RWPE2 (cell line): ENCODE measurements around the gene MCF2L.

Source experiments
- ATAC-seq: fragments of 200-7000 bp; cut with Tn5 transposase; 3 replicates; pipeline ENCODE4 v1.9.1; 2021; ENCODE audit warnings: low read depth
- DNase-seq: peaks from one replicate; pipeline ENCODE4 v3.0.0-alpha.2; 2020; ENCODE audit warnings: low spot score
- H3K27ac ChIP-seq: fragments of 450-650 bp; 2 replicates; pipeline ENCODE4 v1.5.1; 2017; ENCODE audit warnings: mild to moderate bottlenecking; ENCODE audit not compliant: poor library complexity, severe bottlenecking
- H3K27me3 ChIP-seq: fragments of 250-450 bp; sonication (Bioruptor Pico); 2 replicates; pipeline ENCODE4 v1.5.1; 2021; ENCODE audit warnings: mild to moderate bottlenecking, moderate library complexity; ENCODE audit not compliant: insufficient read depth, poor library complexity, severe bottlenecking
- H3K36me3 ChIP-seq: fragments of 250-450 bp; sonication (Bioruptor Pico); 2 replicates; pipeline ENCODE4 v1.5.1; 2020; ENCODE audit warnings: low read depth, mild to moderate bottlenecking, moderate library complexity
- H3K4me1 ChIP-seq: fragments of 250-450 bp; sonication (Bioruptor Pico); 2 replicates; pipeline ENCODE4 v1.5.1; 2021; ENCODE audit warnings: mild to moderate bottlenecking, moderate library complexity; ENCODE audit not compliant: insufficient read depth, poor library complexity, severe bottlenecking
- H3K4me3 ChIP-seq: fragments of 250-450 bp; sonication (Bioruptor Pico); 2 replicates; pipeline ENCODE4 v1.5.1; 2021; ENCODE audit warnings: mild to moderate bottlenecking, moderate library complexity; ENCODE audit not compliant: severe bottlenecking
- H3K9me3 ChIP-seq: fragments of 250-450 bp; sonication (Bioruptor Pico); 2 replicates; pipeline ENCODE4 v1.5.1; 2021; ENCODE audit warnings: mild to moderate bottlenecking, moderate library complexity; ENCODE audit not compliant: severe bottlenecking
- TF ChIP-seq, protein P1 (sequence below): fragments of 450-650 bp; IDR thresholded peaks from one replicate; pipeline ENCODE4 v1.5.1; 2017; ENCODE audit warnings: mild to moderate bottlenecking, moderate library complexity; ENCODE audit not compliant: poor library complexity, severe bottlenecking

The MCF2L gene

DNA sequence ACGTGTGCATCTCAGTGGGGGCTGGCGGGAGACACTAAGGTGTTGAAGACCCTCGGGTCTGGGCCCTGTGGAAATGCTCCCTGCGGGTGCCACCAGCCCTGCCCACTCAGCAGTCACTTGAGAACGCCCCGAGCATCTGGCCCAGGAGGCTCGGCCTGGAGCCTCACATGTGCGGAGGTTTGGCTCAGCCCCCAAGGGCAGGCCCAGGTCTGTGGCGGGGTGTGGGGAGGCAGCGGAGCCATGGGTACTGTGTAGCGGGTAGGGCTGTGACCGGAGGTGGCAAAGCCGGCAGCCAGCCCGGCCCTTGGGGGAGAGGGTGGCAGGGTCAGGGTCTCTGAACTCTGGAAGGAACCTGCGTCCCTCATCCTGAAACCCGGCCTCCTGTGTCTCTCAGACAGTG is 37.6 kb downstream of the MCF2L start:
- no peaks in the 10 kb centered on the region for H3K9me3 ChIP-seq
- peaks cover 11% of the 10 kb centered on the region for H3K27me3 ChIP-seq
- ATAC-seq (no peak), DNase-seq (no peak)
- TF ChIP-seq, protein P1, sequence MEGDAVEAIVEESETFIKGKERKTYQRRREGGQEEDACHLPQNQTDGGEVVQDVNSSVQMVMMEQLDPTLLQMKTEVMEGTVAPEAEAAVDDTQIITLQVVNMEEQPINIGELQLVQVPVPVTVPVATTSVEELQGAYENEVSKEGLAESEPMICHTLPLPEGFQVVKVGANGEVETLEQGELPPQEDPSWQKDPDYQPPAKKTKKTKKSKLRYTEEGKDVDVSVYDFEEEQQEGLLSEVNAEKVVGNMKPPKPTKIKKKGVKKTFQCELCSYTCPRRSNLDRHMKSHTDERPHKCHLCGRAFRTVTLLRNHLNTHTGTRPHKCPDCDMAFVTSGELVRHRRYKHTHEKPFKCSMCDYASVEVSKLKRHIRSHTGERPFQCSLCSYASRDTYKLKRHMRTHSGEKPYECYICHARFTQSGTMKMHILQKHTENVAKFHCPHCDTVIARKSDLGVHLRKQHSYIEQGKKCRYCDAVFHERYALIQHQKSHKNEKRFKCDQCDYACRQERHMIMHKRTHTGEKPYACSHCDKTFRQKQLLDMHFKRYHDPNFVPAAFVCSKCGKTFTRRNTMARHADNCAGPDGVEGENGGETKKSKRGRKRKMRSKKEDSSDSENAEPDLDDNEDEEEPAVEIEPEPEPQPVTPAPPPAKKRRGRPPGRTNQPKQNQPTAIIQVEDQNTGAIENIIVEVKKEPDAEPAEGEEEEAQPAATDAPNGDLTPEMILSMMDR, result no peak
- H3K36me3 ChIP-seq, result no peaks in the 10 kb centered on the region
- no peaks in the 10 kb centered on the region for H3K4me1 ChIP-seq
- no peak overlapping the region for H3K27ac ChIP-seq
- H3K4me3 ChIP-seq, result no peak overlapping the region

DNA sequence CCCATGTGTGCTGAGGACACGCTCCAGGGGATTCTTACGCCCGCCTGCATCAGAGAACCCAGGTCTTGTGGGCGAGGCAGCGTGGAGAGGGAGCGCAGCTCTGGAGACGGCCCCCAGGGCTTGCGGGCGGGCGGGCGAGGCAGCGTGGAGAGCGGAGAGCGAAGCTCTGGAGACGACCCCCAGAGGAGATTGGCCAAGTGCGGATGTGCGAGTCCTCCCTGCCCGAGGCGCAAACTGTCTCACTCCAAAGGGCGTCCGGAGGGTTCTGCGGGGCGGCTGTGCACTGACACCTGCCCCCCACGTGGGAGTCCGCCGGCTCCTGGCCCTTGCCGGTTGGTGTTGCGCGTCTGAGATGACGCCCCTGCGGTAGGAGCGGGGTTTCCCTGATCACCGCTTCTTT is 39.8 kb downstream of the MCF2L start:
- H3K27me3 ChIP-seq, result no peaks in the 10 kb centered on the region

DNA sequence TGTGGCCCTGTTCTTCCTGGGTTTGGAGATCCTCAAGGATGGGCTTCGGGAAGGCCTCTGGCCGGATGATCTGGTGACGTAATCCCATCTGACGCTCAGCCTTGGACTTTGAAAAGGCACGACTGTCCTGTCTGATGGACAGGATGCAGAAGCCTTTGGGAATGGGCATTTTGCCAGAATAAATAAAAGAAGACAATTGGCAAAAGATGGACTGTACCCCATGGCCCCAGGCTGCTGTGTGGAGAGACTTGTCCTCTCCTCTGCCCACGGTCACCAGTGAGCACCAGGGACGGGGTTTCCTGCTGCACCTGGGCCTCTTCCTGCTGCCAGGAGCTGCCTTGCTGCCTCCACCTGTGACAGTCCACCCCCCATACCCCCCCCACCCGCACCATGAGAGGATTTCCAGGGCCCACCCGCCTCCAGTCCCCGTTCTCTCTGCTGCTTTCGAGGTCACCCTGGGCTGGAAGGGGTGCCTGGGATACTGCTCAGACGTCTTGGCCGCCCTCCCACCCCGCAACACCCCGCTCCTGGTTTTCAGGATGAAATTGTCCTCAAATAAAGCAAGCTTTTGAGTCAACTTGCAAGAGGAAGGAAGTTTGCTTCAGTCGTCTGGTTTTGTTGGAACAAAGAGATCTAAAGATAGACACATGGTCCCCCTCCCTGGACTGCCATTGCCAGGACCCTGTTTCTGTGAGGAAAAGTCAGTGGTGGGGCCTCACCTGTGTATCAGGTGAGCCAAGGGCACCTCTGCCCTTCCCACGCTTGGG is 40.9 kb downstream of the MCF2L start:
- TF ChIP-seq, protein P1, result no peak
- ATAC-seq (peak; percentile 19; the same call in 1 of the 3 replicates), DNase-seq (no peak)
- no peak overlapping the region for H3K4me3 ChIP-seq
- no peaks in the 10 kb centered on the region for H3K4me1 ChIP-seq
- no peaks in the 10 kb centered on the region for H3K9me3 ChIP-seq
- H3K27ac ChIP-seq, result no peak overlapping the region
- no peaks in the 10 kb centered on the region for H3K36me3 ChIP-seq
- no peaks in the 10 kb centered on the region for H3K27me3 ChIP-seq

More for the DNA sequence above, 39.8 kb downstream of the MCF2L start:
- no peak for ATAC-seq
- DNase-seq, result no peak
- no peak overlapping the region for H3K4me3 ChIP-seq
- TF ChIP-seq, protein P1, result no peak
- no peaks in the 10 kb centered on the region for H3K4me1 ChIP-seq
- H3K27ac ChIP-seq, result no peak overlapping the region
- no peaks in the 10 kb centered on the region for H3K9me3 ChIP-seq
- no peaks in the 10 kb centered on the region for H3K36me3 ChIP-seq

DNA sequence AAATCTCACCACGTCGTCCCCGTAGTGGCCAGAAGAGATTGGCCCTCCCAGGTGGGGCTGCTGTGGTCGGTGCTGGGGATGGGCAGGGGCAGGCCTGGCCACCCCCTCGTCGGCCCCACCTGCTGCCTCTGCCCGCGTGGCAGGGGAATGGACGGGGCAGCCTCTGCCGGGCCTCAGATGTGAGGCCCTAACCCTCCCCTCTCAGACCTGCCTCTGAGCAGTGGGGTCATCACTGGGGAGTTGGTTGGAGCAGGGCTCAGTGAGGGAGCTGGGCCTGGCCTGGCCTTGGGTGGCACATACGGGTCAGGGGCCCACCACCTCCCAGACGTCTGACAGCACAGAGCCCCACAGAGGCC is 41.5 kb downstream of the MCF2L start:
- Histone ChIP-seq H3K4me3 (no peak overlapping the region), H3K27me3 (no peaks in the 10 kb centered on the region), H3K9me3 (no peaks in the 10 kb centered on the region), H3K36me3 (no peaks in the 10 kb centered on the region), H3K27ac (no peak overlapping the region), H3K4me1 (no peaks in the 10 kb centered on the region)
- DNase-seq (no peak), ATAC-seq (no peak)
- TF ChIP-seq, protein P1, result no peak

DNA sequence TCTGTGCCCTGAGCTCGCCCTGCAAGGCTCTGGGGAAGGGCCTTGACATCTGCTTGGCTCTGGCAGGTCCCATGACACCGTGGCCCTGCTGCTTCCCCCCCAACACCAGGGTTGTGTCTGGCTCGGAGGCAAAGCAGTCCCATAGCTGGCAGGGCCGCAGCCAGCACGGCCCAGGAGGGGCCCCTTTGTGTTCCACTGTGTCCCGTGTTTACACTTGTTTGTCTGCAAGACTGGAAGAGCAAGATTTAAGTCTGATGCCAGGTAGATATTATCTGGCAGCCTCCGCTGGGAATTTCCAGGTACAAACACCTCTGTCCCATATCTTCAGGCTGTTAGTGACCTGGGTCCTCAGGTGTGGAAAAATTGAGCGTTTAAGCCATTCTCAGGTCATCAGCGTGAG is 44.3 kb downstream of the MCF2L start:
- Histone ChIP-seq H3K4me3 (no peak overlapping the region), H3K36me3 (no peaks in the 10 kb centered on the region), H3K27me3 (no peaks in the 10 kb centered on the region), H3K4me1 (no peaks in the 10 kb centered on the region), H3K27ac (no peak overlapping the region), H3K9me3 (no peaks in the 10 kb centered on the region)
- ATAC-seq (no peak), DNase-seq (no peak)
- TF ChIP-seq, protein P1, result no peak
